ENCODE data around the gene CSTPP1.

CSTPP1 gene

DNA sequence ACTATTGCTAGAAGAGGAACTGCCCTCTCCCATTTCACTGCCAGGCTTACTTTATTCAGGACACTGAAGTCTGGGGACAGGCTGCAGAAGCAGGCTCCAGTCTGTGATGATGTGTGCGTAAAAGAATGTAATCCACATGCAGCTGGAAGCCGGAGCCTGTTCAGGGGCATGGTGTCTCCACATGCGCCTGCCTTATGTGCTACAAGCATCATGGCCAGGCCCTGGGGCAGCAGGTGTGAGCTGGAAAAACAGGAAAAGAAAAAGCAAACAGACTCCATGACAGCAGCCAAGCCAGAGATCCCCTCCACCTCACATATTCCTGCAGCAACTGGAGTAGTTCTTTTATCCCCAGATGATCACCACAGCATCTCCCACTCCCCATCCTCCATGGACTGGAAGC, 206.8 kb downstream of the CSTPP1 start:
- no peak for DNase-seq

DNA sequence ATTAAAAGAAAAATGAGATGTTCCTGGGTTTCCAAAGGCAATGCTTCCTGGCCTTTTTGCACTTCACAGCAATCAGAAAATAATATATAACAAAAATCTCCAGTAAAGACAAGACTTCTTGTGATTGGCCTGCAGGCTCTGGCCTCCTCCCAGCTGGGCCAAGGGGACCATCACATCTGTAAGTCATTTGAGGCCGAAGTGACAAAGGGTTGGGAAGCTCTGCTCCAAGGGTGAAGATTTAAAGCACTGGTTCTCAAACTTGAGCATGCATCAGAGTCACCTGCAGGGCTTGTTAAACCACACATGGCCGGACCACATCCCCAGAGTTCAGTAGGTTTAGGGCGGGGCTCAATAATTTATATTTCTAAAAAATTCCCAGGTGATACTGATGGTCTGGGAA, 208.0 kb downstream of the CSTPP1 start:
- DNase-seq, result no peak

DNA sequence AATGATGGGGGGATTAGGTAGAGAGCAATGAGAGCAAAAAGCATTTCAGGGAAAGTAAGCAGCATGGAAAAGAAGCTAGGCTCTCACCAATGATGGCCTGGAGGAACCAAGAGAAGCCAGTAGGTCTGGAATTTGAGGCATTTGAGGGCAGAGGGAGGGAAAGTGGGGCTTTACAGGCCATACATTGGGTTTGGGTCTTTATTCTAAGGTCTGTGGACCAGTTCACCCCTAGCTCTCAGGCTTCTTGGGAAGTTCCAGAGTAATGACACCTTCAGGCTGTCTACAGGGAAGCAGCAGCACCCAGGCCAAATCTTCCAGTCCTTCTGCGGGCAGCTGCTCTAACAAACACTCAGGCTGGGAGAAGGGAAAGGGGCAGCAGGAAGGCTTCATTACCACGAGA, 210.7 kb downstream of the CSTPP1 start:
- no peak for DNase-seq

DNA sequence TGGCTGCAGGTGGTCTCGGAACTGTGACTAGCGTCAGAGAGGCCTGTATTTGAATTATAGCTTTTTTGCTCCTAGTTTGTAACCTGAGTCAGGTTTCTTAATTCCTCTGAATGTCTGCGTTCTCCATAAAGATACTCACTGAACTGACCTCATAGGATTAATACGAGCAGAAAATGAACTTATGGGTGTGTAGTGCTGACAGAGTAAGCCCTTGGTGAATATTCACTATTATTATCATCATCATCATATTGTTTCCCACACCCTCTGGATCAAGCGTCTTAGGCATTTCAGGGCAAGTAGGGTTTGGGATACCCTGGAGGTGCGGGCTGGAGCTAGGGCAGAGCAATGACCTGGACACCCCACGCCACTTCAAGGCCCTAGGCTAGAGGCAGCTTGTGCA, 211.1 kb downstream of the CSTPP1 start:
- no peak for DNase-seq

DNA sequence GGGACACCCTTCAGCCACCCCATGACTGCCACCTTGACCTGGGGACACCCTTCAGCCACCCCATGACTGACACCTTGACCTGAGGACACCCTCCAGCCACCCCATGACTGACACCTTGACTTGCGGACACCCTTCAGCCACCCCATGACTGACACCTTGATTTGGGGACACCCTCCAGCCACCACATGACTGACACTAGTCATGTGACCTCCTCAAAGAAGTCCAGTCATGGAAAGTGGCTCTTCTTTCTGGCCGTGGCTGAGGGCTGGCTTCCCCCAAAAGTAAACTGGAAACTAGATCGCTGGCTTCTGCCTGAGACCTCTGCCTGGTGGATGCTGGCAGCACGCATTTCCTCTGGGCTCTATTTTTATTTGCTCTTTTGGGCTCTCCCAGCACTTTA, 211.7 kb downstream of the CSTPP1 start:
- no peak for DNase-seq

DNA sequence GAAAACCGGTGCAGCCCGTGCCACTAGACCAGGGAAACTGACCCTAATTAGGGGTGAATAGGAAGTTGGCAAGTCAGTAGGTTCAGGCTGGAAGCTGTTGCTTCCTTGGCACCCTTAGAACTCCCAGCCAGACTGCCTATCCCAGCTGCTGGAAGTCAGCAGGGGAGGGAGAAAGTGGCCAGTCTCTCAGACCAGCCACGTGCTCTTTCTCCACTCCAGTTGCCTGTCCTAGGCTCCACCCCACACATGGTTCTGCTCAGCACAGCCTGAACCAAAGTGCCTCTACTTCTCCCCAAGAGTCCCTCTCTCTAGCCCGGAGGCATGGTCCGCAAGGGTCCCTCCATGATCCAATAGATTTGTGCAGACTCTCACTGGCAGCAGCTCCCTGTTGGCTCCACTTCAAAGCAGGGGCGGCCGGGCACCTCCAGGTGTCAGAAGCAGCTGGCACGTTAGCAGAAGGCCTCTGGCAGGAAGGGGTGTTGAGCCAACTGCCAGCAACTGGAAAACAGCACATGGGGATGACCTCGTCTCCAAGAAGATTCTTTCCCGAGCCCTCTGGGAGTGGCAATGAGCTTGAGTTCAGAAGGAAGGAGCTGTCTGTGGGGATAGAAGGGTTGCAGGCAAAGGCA, 212.5 kb downstream of the CSTPP1 start:
- DNase-seq, result no peak

DNA sequence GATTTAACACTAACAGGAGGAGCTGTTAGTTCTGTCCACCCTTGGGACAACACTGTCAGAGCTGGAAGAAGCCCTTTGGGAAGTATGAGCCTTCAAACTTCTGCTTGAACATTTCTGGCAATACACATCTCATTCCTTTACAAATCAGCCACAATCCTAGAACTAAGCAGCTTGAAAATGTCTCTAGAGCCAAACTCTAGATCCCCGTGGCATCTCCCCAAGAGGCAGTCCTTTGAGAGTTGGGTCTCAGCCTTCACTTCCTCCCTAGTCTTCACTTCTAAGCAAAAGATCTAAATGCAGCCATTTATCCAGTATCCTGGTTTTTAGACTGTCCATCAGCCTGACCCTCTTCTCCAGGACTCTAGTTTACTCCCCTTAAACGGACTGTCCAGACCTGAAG, 213.2 kb downstream of the CSTPP1 start:
- no peak for DNase-seq

DNA sequence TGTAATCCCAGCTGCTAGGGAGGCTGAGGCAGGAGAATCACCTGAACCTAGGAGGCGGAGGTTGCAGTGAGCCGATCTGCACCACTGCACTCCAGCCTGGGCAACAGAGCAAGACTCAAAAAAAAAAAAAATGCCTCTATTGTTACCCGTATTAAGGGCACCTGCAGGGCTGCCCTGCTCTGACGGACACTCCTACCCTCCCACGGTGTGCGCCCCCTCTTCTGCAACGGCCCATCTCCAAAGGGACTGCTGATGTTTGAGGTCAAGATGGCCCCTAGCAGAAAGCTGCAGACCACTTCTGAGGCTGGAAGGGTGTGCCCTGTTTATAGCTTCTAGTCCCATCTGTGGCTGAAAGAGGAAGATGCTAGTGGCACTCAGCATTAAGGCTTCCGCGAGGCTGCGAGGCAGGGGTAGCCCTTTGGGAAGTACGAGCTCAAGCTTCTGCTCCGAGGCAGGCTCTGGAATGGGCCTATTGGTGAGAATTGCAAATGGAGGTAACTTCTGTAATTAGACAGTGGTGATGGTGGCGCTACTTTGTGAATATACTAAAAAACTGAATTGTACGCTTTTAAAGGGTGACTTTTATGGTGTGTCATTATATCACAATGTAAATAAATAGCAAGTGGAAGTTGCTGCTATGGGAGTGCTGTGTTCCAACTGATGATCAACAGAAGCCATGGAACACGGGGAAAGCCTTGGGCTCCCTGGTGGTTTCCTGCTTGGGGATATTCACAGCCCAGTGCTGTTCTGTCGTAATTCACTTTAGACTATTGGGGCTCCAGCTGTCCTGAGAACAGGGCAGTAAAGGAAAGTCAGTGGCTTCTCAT, 215.8 kb downstream of the CSTPP1 start:
- DNase-seq, result no peak

DNA sequence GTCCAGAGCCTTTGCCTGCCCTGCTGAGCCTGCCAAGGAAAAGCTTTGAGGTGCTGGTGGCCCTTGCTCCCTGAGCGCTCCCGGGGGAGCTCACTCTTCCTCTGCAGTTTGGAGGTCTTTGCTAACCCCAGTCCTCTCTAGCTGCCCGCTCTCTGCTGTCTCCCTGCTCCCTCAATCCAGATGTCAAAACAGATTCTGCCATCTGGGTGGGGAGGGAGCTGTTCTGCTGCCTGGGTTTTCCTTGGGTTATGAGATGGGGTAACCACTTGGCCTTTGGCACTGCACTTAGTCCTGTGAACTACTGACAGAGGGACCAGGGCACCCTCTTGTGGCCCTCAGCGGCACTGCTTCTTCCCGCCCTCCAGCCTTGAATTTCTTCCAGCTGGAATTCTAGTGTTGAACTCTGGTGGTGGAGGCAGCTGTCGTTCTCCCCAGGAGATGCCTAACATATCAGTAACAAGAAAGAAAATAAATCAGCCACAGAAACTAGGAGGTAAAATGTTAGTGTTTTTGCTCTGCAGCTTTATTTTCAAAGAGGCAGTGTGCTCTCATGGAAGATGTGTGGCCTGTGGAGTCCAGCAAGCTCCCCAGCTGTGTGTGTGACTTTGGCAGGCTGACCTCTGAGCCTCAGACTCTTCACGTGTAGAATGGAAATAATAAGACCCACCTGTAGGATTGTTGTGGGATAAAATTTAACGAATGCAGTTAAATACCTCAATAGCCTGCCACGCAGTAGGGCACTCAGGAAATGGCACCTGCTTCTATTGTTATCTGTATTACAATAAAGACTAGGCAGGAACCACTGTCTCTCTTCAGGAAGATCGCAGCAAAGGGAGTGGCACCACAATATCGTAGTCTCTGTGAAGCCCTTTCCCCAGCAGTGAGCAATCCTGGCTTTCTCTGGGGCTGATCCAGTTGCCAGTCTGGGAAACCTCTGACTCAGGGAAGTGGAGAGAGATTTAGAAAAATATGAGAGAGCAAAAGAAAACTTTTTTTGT, 216.7 kb downstream of the CSTPP1 start:
- DNase-seq, result peak; percentile 58

DNA sequence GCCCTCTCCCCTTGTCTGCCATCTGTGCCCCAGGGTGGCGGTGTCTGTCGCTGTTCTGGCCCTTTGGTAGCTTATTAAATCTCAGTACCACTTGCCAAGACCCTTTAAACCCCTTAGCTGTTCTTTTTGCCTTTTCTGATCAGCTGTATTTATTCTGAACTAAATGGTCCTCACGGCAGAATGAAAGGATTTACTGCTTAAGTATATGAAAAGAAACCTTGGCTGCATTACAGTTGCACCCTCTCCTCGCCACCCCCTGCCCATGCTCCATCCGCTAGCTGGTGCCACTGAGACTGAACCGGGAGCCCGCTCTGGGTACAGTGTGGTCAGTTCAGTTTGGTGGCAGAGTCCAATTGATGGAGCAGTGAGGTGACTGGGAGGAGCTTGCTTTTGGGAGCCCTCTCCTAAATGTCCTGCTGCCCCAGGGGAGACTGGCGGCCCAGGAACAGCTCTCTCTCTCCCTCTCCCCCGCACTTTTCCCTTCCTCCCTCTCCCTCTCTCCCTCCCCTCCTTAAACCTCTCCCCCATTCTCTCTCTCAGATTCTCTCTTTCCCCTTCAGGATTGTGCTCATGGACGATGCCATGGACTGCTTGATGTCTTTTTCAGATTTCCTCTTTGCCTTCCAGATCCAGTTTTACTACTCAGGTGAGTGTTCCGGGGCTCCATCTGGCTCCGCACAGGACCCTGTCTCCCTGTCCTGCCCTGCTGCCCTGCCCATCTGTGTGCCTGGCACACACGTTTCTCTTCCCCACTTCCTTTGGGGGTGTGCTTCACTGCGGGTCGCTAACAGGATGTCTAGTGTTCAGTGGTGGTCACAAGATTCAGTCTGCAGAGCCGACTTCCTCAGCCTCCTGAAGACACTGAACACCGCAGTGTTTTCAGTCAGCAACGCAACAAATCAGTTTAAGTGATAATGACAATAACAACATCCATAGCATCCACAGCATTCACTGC, 218.3 kb downstream of the CSTPP1 start:
- no peak for DNase-seq

DNA sequence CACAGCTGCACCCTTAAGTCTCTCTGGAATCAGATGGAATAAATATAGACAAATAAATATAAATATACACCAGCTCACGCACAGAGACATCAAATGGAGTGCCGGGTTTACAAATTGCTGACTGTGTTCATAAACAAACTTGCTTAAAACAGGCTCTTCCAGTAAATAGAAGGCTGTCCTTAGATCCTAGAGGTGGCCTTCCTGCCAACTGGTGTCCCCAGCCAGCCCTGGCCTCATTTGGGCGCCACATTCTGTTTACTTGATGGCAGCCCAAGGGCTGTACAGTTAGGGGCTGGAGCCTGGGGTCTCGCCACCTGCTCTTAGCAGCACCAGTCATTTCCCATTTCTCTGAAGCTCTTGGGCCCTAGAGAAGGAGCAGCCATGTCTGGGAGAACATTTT, 219.3 kb downstream of the CSTPP1 start:
- DNase-seq, result no peak

DNA sequence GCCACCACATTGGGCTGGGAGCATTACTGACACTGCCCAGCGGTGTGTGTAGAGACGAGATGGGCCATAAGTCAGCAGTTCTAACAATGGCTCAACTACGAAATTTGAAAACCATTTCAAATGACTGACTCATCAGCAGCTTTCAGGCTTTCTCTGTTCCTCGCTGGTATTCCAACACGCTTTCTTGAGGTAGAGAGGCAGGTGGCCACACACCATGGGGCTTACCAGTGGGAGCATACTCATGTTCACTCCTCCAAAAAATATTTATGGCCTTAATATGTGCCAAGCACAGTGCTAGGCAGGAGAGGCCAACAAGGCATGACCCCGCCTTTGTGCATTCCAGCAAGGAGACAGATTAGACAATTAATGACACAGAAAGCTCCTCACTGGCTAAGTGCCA, 219.8 kb downstream of the CSTPP1 start:
- no peak for DNase-seq

DNA sequence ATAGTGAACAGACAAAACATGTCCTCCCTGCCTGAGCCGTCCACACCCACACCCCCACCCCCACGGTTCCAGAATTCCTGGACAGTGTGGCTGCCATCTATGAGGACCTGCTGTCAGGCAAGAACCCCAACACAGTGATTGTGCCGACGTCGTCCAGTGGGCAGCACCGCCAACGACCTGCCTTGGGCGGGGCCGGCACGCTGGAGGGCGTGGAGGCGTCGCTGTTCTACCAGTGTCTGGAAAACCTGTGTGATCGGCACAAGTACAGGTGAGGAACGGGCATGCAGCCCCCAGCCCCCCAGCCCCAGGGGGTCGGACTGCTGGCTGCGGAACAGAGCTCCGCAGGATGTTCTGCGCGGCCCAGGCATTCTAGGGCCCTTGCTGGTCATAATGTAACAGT, 220.4 kb downstream of the CSTPP1 start:
- no peak for DNase-seq

DNA sequence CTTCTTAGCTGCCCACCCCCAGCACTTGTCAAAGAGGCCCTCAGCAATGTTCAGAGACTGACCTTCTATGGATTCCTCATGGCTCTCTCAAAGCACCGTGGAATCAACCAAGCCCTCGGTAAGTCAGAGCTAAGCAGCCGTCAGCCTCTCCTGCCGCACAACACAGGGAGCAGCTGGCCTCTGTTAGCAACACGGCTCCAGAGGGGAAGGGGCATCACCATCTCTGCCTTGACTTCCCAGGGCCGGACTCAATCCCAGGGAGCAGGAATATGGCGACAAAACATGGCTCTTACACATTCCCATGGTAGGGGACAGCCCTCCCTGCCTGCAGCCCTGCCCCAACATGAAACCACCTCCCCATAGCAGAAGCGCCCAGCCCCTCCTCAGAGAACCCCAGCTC, 221.2 kb downstream of the CSTPP1 start:
- DNase-seq, result no peak

DNA sequence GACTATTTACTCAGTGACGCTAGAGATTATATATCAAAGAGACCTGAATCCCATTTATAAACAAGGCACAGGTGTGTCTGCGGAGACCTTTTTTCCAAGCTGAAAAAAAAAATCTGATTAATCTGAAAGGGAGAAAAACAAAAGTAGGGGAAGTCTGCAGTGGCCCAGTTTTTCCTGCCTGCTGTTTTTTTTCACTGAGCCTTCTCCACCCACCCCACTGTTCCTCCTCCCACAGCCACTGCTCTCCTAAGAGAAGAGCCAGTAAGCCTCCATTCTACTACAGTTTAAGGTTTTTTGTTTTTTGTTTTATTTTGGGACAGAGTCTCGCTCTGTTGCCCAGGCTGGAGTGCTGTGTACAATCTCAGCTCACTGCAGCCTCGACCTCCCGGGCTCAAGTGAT, 221.7 kb downstream of the CSTPP1 start:
- DNase-seq, result no peak

DNA sequence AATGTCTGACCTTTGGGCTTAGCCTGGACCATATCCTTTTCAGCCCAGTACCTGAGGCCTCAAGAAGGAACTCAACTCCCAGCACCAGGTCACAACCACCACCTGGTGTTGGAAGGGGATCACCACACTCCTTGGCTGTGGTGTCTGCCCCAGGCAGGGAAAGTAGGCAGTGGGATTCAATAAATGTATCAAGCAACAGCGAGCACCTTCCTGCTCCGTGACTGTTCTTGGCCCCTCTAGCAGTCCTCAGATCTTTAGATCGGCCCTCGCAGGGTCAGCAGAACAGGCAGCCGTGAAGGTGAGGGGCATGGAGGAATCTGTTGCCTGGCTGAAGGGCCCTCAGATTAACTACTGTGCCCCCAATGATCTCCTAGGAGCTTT, 224.2 kb downstream of the CSTPP1 start:
- no peak for DNase-seq

DNA sequence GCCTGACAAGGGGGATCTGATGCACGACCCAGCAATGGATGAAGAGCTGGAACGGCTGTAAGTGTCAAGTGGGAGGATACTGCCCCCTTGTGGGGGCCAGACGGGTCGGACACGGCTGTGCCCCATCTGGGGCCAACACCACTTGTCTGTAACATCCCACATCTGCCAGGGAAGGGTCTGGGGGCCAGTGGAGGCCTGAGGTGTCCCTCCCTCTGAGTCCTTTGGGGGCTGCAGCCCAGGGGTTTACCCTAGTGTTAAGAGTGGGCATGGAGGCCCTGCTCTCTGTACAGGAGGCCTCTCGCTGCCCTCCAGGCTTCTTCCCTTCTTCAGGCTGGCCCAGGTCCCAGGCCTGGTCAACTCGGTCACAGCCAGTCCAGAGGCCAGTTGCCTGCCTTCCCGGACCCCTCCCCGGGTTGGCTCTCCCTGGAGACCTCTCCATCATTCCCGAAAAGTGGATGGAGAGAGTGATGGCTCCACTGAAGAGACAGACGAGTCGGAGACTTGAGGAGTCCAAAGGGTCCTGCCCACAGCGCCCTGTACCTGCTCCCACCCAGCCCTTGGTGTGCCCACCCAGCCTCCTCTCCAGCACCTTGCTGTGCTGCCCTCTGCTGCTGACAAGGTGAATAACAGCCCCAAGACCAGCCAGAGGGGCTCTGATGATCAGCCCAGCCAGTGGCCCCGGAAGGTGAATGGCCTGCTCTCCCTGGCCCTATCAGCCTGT, 224.7 kb downstream of the CSTPP1 start:
- peak; percentile 62 for DNase-seq

DNA sequence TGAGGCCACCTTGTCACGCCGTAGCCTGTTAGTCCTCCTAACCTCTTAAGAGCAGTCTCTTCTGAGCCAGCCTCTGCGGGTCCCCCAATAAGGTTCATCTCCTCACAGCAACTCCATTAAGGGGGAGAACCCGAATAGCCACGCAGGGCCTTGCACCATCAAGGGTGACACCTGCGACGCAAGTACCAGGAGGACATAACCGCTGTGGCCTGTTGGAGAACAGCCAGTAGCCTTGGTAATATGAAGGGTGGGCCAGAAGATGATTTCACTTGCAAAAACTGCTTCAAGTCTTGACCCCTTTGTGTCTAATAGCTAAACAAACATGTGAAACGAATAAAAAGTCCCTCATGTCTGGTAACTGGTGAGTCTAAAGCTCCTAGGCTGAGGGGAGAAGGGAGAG, 225.3 kb downstream of the CSTPP1 start:
- DNase-seq, result no peak

DNA sequence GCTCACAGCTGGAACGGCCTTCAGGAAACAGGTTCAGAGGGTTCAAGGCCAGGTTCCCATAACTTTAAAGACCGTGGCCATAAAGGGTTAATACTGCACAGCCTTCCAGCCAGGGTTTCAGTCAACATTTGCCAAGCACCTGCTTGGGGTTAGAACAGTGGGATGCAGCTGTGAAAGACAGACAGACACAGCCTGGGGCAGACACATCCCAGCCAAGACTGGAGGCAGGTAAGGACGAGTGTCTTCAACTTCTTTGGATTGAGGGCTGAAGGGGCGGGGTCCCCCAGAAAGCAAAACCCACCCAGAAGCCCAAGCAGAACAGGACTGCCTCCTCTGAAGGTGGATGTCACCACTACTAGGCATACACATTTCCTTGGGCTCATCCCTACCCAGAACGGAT, 225.9 kb downstream of the CSTPP1 start:
- no peak for DNase-seq

DNA sequence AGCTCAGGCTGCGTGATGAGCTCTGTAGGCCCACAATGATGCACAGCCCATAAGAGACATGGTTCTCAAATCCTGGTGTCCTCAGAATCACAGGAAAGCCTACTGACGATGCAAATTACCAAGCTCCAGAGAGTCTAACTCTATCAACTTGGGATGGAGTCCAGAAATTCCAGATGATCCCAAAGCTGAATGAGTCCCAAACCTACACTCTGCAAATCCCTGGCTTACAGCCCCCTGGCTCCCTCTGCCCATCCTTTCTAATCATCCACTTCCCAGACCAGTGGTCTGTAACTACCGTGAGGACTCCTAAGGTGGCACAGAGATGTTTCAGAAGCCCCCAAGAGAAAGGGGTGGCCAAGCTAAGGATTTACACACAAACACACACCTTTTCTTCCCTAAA, 226.6 kb downstream of the CSTPP1 start:
- DNase-seq, result no peak

DNA sequence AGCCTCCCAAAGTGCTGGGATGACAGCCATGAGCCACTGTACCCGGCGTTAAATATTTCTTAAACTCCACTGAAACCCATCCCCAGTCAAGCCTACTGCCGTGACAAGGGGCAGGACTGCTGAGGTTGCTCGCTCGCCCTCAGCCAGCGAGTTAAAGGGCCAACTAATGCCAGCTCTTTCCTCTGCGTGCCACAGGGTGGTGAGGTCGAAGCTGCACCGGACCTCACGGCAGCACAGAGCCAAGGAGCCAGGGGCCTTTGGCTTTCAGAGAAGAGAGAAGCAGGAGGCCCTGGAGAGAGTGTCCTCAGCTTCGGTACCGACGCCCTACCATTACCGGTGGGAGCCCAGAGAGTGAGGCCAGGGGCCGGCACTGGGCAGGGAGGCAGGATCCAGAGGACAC, 227.3 kb downstream of the CSTPP1 start:
- no peak for DNase-seq

DNA sequence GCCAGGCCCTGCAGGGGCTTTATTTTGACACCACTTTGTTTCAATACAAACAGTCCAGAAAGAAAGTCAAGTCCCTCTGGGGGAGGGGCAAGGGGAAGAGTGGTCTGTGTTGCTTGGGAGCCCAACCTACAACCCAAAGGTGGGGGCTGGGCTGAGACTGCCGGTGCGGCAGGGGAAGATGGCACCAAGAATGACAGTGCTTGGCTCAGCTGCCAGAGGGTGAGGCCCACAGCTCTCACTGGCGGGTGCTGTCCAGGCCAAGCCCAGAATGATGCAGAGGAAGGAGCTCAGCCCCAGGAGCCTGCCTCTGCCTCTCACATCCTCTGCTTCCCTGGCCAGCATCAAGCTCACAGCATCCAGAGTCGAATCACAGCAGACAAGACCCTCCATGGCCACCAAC, 227.8 kb downstream of the CSTPP1 start:
- no peak for DNase-seq
